A204.1 (cell line): ENCODE results near the gene LIX1L.

Source experiments
- FAIRE-seq: peaks from 2 replicates; lab custom pipeline; 2012; peaks lifted over from hg19 to GRCh38; lab: Jason Lieb, UNC

LIX1L gene

DNA sequence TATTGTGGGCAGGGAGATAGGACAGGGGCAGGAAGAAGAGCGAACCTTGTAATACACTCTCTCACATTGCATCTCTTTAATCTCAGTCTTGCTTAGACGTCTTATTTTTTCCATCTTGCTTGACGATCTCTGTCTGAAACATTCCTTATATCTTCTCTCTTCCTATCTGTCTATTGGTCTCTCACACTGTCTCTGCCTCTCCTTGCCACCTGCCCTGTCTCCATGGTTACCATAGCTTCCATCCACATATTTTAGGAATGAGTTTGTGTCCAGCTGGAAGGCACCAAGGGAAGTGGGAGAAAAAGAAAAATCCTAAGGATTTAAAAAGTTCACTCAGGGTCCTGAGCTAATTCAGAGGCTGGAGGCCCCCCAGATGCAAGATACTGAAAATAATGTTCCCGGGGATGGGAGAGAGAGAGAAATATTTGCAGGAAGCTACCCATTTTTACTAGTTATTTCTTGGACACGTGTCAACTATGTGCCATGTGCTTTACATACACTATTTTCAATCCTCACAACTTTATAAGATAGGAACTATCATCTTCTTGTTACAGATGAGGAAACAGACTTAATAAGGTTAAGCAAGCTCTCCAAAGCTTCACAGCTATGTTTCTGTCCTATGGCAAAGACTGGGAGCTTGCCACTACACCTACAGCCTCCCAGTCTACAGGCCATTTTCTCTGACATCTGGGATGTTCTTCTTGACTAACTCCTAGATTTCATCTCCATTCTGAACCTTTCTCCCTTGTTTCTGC is 5.6 kb upstream of the LIX1L start:
- no peak for FAIRE-seq

DNA sequence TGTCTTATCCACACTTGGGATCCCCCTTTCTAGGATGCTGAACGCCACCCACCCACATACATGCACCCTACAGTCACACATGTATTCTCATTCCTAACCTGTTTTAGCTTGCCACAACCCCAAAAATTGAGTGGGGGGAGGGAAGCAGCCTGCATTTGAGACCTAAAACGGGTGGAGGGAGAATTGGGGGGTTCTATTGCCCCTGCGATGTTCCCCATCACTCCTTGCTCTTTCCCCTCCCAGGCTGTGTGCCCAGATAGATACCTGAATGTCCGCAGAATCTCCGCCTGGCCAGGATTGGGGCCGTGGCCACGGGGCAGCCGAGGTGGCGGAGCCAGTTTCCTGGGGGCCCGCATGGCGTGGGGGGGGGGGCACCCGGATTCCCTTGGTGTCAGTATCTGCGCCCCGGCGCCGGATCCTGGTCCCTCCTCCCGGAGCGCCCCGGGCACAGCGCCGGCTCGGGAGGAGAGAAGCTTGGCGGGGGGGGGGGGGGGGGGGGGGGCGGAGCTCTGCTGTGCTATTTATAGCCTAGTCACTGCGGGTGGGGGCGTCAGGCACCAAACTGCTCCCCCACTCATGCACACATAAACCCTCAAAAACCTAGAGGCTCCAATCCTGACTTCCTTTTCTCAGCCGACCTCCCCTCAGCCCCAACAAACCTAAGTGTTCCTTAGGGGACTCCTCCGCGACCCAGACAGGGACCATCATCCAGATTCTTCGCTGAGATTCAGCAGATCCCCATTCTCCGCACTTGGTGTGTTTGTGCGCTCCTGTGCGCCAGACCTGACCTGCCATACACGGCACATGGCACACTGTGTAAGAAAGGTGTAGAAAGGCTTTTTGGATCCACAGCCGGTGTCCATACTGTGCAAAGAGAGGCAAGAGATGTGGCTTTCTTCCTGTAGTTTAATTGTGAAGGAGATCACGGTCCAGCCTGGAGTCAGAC is 4.6 kb upstream of the LIX1L start:
- no peak for FAIRE-seq

DNA sequence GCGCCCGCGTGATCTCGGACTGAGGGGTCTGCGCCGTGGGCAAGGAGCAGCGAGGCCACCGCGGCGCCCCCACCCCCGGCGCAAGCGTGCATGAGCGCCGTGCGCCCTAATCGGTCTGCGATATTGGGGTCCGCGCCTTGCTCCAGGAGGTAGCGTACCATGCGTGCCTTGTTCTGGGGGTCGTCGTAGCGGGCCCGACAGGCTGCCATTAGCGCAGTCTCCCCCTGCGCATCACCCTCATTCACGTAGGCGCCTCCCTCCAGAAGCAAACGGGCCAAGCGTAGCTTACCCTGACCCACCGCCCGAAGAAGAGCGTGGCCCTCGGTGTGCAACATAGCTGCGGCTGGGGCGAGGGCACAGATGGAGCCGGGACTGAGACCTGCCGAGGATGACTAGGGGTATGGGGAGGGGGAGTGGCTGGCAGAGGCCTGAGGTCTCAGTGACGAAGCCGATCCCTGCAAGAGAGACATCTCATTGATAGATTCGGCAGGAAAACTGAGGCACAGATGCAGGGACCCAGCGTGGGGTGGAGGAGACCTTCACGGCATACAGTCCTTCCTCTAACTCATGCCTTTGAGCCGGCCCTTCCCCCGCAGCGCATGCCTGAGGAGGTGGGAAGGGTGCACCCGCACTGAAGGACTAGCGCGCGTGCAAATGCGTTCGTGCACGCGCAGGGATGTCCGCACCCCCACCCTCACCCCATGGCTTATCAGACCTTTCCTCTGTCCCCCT is 3.8 kb upstream of the LIX1L start:
- no peak for FAIRE-seq

DNA sequence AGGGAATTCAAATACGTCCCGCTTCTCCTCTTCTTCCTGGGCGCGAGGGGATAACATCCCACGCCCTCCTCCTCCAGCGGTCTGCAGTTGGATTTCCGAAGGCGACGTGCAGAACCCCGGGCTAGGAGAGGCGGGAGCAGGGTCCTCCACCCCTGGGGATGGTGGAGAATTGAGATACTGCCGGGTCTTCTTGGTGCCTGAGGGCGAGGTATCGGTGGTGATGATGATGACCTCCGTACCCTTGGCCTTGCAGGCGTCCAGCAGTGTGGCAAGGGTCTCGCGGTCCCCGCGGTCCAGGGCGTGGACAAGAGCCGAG is 3.2 kb upstream of the LIX1L start:
- no peak for FAIRE-seq

DNA sequence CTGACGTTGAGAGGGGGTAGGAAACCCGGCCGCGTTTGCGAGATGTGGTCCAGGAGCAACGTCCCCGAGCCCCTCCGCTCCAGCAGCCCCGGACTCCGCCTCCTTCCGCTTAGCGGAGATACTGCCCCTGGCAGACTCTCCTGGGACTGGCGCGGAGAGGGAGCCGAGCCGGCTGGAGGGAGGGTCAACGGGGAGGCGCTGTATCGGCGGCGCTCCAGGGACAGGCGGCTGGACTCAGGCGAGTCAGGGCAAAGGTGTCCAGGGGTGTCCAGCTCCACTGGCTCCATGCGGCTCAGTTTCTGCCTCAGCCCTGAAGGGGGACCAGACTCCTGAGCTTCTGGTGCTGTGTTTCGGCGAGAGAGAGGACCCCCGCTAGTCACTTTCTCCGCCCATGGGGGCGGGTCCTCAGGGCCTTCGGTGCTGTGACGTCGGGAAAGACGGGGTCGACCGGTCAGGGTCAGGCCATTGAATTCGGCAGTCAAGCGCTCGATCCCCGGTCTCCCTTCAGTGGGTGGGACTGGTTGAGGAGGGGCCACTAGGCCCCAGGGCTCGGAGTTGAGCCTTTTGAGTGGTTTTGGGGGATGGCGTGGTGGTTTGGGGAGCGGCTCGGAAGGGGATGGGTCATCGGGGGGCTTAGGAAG is 2.8 kb upstream of the LIX1L start:
- no peak for FAIRE-seq

DNA sequence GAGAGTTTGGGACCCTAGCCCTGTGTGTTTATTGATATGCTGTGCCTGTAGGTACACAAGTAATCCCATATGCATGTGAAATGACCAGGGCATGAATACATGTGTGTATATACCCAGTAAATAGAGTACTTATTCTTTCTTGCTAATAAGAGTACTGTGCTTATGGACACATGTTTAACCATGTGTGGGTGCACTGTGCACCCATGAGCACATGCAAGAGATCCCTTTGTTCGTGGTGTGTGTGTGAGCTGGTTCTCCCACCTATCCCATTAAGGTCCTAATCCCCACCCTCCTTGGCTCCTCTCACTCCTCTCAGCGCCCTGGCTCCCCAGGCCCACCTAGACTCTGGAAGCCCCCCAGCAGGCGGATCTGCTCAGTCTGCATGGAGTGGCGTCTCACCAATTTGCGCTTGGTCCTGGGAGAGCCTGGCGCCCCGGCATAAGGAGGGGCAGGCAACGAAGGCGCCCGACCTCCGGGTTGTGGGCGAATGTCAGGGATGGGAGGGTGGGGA is 2.2 kb upstream of the LIX1L start:
- no peak for FAIRE-seq

DNA sequence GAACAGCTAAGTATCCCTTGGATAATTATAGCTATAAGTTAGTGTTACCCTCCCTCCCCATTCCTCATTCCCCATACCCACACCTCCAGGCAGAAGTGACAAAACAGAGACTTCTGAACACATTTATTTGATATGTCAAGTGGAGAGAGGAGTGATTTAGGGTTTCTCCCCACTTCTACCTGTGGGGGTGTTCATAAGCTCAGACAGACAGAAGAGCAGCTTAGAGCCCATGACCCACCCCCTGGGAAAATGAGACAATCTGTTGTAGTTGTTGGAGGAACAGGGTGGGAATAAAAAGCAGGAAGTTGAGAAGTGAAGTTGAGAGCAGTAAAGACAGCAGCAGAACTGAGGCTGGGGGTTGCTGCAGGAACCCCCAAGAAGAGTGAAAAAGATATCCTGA is 1.5 kb upstream of the LIX1L start:
- FAIRE-seq = no peak

DNA sequence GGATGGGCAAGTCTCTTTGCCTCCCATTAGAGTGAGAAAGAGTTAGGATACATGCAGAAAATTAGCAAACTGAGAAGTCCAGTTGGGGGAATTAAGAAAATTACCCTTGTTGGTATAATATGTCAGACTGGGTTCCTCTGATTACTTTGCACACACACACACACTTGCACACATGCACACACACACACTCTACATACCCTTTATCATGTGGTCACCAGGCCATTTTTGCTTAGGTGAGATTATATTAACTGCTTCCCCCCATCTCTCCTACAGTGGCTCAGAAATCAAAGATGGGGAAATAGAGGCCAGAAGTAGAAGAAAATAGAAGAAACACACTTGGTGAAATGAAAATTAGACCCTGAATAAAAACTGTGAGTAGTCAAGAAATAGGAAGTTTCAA is 917 bp upstream of the LIX1L start:
- FAIRE-seq = no peak

DNA sequence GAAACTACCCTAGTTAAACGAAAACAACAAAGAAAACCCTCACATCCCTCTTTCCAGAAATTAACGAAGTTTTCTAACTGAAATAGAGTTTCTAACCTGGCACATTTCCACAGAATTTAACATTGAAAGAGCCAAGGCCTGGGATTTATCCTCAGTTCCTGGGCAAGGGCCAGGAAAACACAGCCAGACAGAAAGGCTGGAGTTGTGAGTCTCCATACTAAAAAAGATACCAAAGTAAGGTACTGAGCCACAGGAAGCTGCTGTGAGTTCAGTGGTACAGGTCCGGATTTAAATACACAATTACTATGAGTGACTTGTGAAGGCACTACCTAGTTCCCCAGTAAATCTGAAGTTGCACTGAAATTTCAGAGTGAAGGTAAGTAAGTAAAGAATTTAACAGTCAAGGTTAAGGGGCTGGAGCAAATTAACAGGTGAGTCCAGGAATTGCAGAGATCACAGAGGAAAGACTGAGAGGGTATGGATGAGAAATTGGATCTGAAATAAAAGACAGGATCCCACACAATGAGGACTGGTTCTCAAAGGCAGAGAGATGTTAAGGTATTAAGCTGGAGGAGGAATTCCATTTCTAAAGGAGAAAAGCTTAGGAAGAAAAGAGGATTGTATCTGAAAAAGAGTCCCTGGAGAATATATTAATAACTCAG is 905 bp downstream of the LIX1L start:
- no peak for FAIRE-seq

DNA sequence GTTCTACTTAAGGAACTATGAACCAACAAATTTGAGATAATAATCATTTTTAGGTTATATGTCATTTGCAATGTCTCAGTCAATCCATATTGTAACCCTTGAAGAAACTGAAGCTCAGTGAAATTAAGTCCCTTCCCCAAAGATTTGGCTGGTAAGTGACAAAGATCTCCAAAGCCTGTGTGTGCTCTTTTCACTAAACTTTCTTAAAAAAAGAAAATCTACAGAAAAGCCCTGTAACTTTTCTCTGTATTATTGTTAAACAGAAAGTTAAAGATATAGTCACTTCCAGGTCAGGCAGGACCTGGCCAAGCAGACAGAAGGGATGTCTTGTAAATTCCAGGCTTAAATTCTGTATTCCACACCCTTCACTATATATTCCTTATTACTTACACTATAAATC is 1.5 kb downstream of the LIX1L start:
- FAIRE-seq = no peak

DNA sequence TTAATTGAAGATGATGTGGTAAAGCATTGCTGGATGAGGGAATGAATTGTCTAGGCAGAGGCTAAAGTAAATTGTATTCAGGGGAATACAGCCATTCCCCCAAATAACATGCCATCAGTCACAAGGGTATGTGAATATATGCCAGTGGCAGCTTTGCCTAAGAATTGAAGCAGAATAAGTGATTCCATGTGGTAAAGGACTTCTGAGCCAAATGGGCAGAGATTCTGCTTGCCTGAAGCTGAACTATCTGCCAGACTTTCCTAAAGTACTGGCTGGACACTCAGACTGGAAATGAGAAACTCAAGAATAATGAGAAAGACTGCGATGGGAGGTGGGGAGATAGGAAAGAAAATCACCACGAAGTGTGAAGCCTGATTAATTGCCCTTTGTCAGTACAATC is 2.4 kb downstream of the LIX1L start:
- no peak for FAIRE-seq

DNA sequence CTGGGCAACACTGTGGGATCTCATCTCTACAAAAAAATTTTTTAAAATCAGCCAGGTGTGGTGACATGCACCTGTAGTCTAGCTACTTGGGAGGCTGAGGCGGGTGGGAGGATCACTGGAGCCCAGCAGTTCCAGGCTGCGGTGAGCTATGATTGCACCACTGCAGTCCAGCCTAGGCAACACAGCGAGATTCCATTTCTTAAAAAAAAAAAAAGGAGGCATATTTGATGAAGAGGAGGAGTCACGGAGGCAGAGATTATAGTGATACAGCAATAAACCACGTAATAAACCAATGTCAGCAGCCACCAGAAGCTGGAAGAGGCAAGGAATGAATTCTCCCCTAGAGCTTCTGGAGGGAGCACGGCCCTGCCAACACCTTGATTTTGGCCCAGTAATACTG is 4.0 kb downstream of the LIX1L start:
- no peak for FAIRE-seq

DNA sequence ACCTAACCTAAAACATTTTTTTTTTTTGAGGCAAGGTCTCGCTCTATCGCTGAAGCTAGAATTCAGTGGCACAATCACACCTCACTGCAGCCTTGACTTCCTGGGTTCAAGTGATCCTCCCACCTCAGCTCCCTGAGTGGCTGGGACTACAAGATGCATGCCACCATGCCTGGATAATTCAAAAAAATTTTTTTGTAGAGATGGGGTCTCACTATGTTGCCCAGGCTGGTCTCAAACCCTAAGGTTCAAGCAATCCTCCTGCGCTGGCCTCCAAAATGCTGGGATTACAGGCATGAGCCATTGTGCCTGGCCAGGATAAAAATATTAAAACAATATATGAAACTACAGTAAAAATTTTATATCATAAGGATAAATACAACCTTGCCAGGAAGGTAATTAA is 4.9 kb downstream of the LIX1L start:
- FAIRE-seq = no peak

DNA sequence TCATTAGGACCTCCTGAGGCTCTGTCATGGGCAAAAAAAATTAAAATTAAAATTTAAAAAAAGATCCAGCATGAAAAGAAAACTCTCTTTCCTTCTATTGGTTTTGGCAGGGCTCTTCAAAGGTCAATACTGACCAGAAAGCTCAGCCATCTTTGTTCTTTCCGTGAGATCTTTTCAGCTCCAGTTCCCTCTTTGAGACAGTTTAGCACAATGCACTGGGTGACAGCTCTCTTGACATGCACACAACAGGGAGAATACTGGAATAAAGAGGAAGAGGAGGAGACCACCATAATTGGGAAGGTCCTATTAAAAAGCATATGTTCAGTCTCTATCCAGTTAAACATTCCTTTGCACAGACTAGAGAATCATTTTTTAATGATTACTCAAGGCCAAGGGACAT is 6.3 kb downstream of the LIX1L start:
- no peak for FAIRE-seq

DNA sequence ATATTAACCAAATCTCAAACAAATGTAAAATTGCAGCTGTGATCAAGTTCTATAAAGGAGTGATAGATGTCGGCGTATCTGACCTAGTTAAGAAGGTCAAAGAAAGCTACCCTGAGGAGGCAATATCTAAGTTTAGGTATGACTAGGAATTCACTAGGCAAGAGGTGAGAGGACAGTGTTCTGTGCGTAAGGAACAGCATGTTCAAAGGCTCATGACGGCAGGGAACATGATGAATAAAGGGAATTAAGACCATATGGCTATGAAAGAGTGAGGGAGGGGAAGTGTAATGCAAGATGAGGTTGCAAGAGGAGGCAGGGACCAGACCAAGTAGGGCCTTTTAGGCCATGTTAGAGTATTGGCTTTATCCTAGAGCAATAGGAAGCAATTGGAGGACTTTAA is 8.6 kb downstream of the LIX1L start:
- no peak for FAIRE-seq

DNA sequence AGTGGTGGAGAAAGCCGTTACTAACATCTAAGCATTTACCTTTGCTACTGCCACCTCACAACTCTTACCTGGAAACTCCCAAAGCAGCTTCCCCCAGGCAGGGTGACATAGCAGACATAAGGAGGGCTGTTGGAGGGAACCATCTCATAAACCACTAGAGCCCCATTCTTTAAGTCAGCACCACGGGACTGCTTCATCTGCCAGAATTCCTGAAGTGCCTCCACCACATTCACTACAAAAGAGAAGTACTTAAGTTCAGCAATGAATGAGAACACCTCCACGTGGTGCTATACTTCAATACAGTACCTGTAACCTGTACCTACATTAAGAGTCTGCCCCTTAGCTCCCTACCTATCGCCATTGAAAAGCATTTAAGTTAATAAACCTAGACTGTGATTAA is 10.3 kb downstream of the LIX1L start:
- no peak for FAIRE-seq

DNA sequence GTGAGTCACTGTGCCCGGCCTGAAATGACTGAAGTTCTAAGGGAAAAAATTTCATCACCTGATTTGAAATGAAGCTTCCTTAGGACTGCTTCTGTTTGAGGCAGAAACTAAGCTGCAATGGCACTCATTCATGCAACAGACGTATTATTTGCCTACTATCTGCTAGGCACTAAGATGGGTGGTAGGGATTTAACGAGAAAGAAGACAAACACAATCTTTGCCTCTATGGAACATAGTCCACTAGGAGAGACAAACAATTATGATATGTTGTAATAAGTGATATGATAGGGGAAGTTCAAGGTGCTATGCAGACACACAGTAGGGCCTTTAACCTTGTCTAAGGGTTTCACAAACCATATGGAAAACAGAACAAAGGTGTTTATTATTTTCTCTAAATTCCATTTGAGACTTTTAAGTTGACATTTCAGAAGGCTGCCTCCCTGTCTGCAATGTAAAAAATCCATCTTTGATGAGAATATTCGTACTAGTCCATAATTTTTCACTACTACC is 11.3 kb downstream of the LIX1L start:
- FAIRE-seq = no peak

DNA sequence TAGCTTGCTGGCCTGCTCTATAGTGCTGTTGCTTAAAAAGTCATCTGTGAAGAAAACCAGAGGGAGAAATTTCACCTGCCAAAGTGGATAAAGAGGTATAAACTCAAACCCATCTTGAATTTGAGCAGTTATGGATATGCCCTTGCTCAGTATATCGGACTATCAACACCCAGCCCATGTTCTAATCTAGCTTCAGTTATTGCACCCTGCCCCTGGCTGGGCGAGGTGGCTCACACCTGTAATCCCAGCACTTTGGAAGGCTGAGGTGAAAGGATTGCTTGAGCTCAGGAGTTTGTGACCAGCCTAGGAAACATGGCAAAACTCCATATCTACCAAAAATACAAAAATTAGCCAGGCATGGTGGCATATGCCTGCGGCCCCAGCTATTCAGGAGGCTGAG is 13.3 kb downstream of the LIX1L start:
- no peak for FAIRE-seq

DNA sequence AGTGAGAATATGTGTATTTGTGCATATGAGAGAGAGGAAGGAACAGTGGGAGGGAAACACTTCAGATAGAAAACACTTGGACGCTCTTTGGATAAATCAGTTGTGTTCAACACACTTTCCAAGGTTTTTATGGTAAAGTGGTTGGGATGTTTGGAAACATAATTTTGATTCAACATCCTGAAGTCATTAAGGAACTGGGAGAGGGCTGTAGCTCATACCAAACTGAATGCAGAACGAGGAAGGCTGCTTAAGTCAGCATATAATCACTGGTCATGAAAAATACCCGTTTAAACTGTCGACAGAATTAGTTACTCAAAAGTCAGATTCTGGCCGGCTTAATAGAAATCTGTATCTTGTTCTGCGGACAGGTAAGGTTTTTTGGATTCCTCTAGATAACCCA is 14.9 kb downstream of the LIX1L start:
- no peak for FAIRE-seq

DNA sequence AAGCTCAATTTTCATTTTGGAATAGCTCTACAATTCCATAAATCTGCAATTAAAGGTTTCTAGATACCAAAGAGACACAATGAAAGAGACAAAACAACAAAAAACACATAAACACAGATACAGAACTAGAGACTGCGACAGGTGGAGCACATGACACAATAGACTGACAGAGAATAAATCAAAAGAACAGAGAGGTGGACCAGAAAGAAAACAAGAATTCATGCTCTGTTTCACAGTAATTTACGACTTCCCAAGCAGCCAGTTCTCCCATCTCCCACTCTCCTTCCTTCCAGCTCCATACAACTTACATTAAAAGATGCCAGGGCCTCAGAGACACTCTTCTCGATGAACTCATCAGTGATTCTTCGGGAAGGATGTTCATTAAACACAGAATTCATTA is 15.4 kb downstream of the LIX1L start:
- FAIRE-seq = no peak

DNA sequence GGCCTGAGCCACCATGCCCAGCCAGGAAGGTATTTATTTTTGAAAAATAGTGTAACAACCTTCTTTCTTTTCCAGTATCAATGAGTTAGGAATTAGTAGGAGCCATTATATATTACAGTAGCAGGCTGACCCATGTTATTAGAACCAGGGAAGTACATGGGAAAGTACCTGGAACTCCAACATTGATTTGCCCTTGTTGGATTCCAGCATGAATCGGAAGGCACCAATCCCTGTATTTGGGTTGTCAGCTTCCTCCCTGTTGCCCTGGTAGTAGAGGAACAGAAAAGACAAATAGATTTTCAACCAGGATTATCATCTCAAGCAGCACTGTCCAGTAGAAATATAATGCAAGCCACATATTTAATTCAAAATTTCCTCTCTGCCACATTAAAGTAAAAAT is 20.4 kb downstream of the LIX1L start:
- FAIRE-seq = no peak

DNA sequence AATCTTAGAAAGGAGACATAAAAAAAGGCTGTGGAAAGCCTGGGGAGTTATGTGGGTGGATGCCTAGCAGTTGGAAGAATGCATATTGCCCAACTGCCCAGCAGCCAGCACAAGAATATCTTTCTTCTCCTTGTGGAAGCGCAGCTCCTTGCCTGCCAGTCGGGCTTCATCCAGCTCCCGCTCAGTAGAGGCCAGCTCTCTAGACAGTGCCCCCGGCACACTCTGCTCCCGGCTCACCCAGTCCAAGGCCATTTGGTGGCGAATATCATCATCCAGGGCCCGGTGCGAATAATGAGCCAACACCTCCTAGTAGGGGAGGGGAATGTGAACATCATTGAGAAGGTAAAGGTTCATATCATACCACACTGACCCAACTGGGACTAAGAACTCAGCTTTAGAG is 21.6 kb downstream of the LIX1L start:
- no peak for FAIRE-seq
